ENCODE results near the gene INPP4B.

DNA sequence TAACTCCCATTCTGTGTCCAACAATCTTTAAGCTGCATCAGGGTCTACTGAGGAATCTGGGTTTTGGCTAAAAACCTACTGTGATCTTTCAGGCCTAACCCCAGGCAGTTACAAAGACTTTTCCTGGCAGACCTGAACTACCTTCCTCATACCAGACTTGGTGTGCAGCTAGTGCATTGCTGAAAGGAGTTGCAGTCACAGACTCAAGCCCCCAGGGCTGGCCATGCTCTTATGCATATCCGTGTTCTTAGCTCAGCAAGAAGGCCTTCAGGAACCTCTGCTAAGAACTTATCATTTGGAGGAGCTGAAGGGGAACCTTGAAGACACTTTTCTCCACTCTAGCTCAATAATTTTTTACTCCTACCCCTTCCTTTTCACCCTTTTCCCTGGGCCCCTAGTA, 147.5 kb downstream of the INPP4B start:
- TF ChIP-seq EZH2 (IDR thresholded peaks at IDR 0.05; ENCODE audit: insufficient read depth, poor library complexity, severe bottlenecking) (no peak), EZH2phosphoT487 (IDR thresholded peaks at IDR 0.05; ENCODE audit: insufficient read depth, low read depth) (no peak)

Data from GM23248 (cell line).